OCI-M2 (cell line): ENCODE results near the gene HYI.

Source experiments
- DNase-seq: peaks from one replicate; lab custom pipeline; 2025; ENCODE audit not compliant: unreplicated experiment; lab: John Stamatoyannopoulos, UW

Gene HYI

GRCh38 chr1:43445606-43446387 is 7.9 kb downstream of the HYI start:
- no peak for DNase-seq

- DNase-seq, result no peak
These were observed 8.9 kb downstream of the HYI start for GRCh38 chr1:43444836-43445235.

- DNase-seq, result no peak
These were observed 9.4 kb downstream of the HYI start for GRCh38 chr1:43444151-43444828.

- DNase-seq, result no peak
These were observed 10.4 kb downstream of the HYI start for GRCh38 chr1:43443197-43443946.

GRCh38 chr1:43442756-43443155 is 11.0 kb downstream of the HYI start:
- no peak for DNase-seq

GRCh38 chr1:43441894-43442637 is 11.7 kb downstream of the HYI start:
- no peak for DNase-seq

- no peak for DNase-seq
These were observed 12.4 kb downstream of the HYI start for GRCh38 chr1:43441166-43441893.

GRCh38 chr1:43440358-43440757 is 13.4 kb downstream of the HYI start:
- no peak for DNase-seq

- no peak for DNase-seq
These were observed 13.9 kb downstream of the HYI start for GRCh38 chr1:43439781-43440180.

GRCh38 chr1:43438953-43439581 is 14.7 kb downstream of the HYI start:
- DNase-seq, result no peak

GRCh38 chr1:43438576-43438952 is 15.2 kb downstream of the HYI start:
- no peak for DNase-seq

- DNase-seq, result no peak
These were observed 15.7 kb downstream of the HYI start for GRCh38 chr1:43438006-43438405.

GRCh38 chr1:43437031-43437973 is 16.4 kb downstream of the HYI start:
- no peak for DNase-seq

GRCh38 chr1:43436371-43436770 is 17.4 kb downstream of the HYI start:
- DNase-seq, result no peak

- no peak for DNase-seq
These were observed 18.3 kb downstream of the HYI start for GRCh38 chr1:43435146-43436145.

GRCh38 chr1:43434256-43434655 is 19.5 kb downstream of the HYI start:
- no peak for DNase-seq

GRCh38 chr1:43432907-43433306 is 20.8 kb downstream of the HYI start:
- no peak for DNase-seq
